ENCODE results near the gene LGALS4. TPM values are rescaled to one million over a fixed set of nuclear protein-coding genes. Genes with fewer than 3 reads are reported as not detected.

LGALS4 gene
- total and polyA plus RNA-seq, 9 of the 15 experiments (the other 6 are each of a cell fraction or from before 2014, with no cell fraction given): 0.08 to 1.1 (median 0.30) TPM; not detected in 3

- H3K27me3 ChIP-seq (ENCODE audit: control insufficient read depth in 2 of 2, insufficient read depth in 2 of 2, low read length in 2 of 2): no peaks in the 10 kb centered on the region
- no TSS peak for BruUV-seq (replicated peaks)
- peak overlapping the region in 1 of 2 experiments; percentile 12; a peak in 1 of 4 replicates for H3K9ac ChIP-seq (ENCODE audit: insufficient read depth in 1 of 2, low read depth in 2 of 2, low read length in 2 of 2)
- H3K9me1 ChIP-seq (ENCODE audit: control insufficient read depth, insufficient read depth, low read length): no peaks in the 10 kb centered on the region
- H3K4me2 ChIP-seq (ENCODE audit: insufficient read depth, low read length): no peak overlapping the region
- no peak overlapping the region for H2AFZ ChIP-seq (ENCODE audit: low read depth, low read length)
- H3K79me2 ChIP-seq (ENCODE audit: control insufficient read depth, insufficient read depth, low read length): peaks cover 7% of the 10 kb centered on the region
- H3K9me3 ChIP-seq (replicated peaks; ENCODE audit: control insufficient read depth, insufficient read depth, low read depth, low read length): no peaks in the 10 kb centered on the region
- in situ Hi-C loops (cut with MboI): no loop called here
- peak in 1 of 4 experiments; percentile 8 for DNase-seq (ENCODE audit: extremely low read depth in 1 of 4, low spot score in 3 of 4)
- ATAC-seq: no peak; the same call in 2 of the 3 replicates
- intact Hi-C loops (cut with micrococcal nuclease): no loop called here
- H4K20me1 ChIP-seq (replicated peaks; ENCODE audit: control insufficient read depth, insufficient read depth, low read length): 0 out of 2 replicates have a peak, but pooled peaks cover 9% of the 10 kb centered on the region
- H3K4me3 ChIP-seq: no peak overlapping the region
- TF ChIP-seq RBFOX2 (IDR thresholded peaks at IDR 0.05; ENCODE audit: low read depth, low read length) (peak; percentile 9; the same call in 1 of the 2 replicates), ZNF408 (CRISPR knock-in tag; IDR thresholded peaks at IDR 0.05; ENCODE audit: low read depth) (no peak), E2F4 (CRISPR knock-in tag; IDR thresholded peaks at IDR 0.05; ENCODE audit: low read depth) (no peak), BCLAF1 (IDR thresholded peaks at IDR 0.05; ENCODE audit: borderline replicate concordance in 1 of 2, control insufficient read depth in 1 of 2, low read depth in 2 of 2, low read length in 1 of 2) (no peak), SMAD2 (IDR thresholded peaks at IDR 0.05; ENCODE audit: low read depth, low read length) (no peak)
- ChIA-PET CTCF (ENCODE audit: low intra/inter-chr PET ratio) (no interaction called here), POLR2A (interaction anchor here (0.6 to 1.7 kb wide), 5 partner anchors 8 to 146 kb away, joined by 3 to 10 read pairs (median 4); no protein-coding TSS in a partner anchor)
- 87% methylated on average over 8 of the region's 8 CpGs for WGBS (ENCODE audit: insufficient coverage, low coverage, missing lambda C conversion rate)
- no peak for FAIRE-seq
- H3K4me1 ChIP-seq (replicated peaks in 1 of 2; ENCODE audit: control insufficient read depth in 2 of 2, insufficient read depth in 2 of 2, low read length in 2 of 2): peaks cover 7 to 24% of the 10 kb centered on the region in 2 experiments; a peak in 4 of 5 replicates
- H3K36me3 ChIP-seq (ENCODE audit: control insufficient read depth, insufficient read depth, low read length): peaks cover 60% of the 10 kb centered on the region
- no peak overlapping the region for H3K27ac ChIP-seq (ENCODE audit: extremely low read depth, low read depth, low read length)
These were observed 23.6 kb upstream of the LGALS4 start for GRCh38 chr19:38836159-38836982.
